ENCODE measurements around the gene PDE3B. TPM values are rescaled to one million over a fixed set of nuclear protein-coding genes. Genes with fewer than 3 reads are reported as not detected.

The PDE3B gene
- total and polyA plus RNA-seq, 7 donors = 0.11 to 0.59 (median 0.30) TPM

- ATAC-seq = no peak
- H3K4me1 ChIP-seq = peaks cover 3% of the 10 kb centered on the region
- no peaks in the 10 kb centered on the region for H3K9me3 ChIP-seq
- no peaks in the 10 kb centered on the region for H3K36me3 ChIP-seq (ENCODE audit: insufficient read depth in 1 of 2, low read depth in 1 of 2)
- no peak overlapping the region for H3K27ac ChIP-seq
- H3K4me3 ChIP-seq = peak overlapping the region; percentile 87
- peaks cover 0 to 22% (median 0%) of the 10 kb centered on the region in 3 donors for H3K27me3 ChIP-seq (ENCODE audit: insufficient read depth in 3 of 3, low read length in 2 of 3)
- no peak for DNase-seq
- WGBS, 3 donors = 26 to 37% (median 27%) methylated on average over 38 to 52 of the region's 52 CpGs
- no peak for TF ChIP-seq CTCF (IDR thresholded peaks at IDR 0.05)
- intact Hi-C loops (cut with DNase I) = loop anchor here in 1 of 2 donors (10.0 kb wide), 1 partner anchor 118 kb away; the partner anchor contains the start of gene PSMA1
These were observed 519 bp upstream of the PDE3B start for GRCh38 chr11:14642873-14643696.

GRCh38 chr11:14644226-14645014 is 816 bp downstream of the PDE3B start:
- Histone ChIP-seq H3K4me3 (peak overlapping the region; percentile 87), H3K36me3 (ENCODE audit: insufficient read depth in 1 of 2, low read depth in 1 of 2) (no peaks in the 10 kb centered on the region), H3K4me1 (peaks cover 3% of the 10 kb centered on the region), H3K27ac (no peak overlapping the region), H3K9me3 (no peaks in the 10 kb centered on the region), H3K27me3 (ENCODE audit: insufficient read depth in 3 of 3, low read length in 2 of 3) (peaks cover 0 to 22% (median 0%) of the 10 kb centered on the region in 3 donors)
- DNase-seq (peak; percentile 18 to 57), ATAC-seq (peak; percentile 59 to 84 (median 66))
- intact Hi-C loops (cut with DNase I) = loop anchor here in 1 of 2 donors (10.0 kb wide), 1 partner anchor 120 kb away; the partner anchor contains the start of gene PSMA1
- TF ChIP-seq CTCF (IDR thresholded peaks at IDR 0.05) = no peak
- WGBS, 3 donors = 0% methylated on average over 40 to 65 of the region's 65 CpGs

- WGBS, 3 donors = 13 to 17% (median 15%) methylated on average over 17 of the region's 17 CpGs
- Histone ChIP-seq H3K4me1 (peaks cover 3% of the 10 kb centered on the region), H3K9me3 (no peaks in the 10 kb centered on the region), H3K27ac (no peak overlapping the region), H3K36me3 (ENCODE audit: insufficient read depth in 1 of 2, low read depth in 1 of 2) (no peaks in the 10 kb centered on the region), H3K27me3 (ENCODE audit: insufficient read depth in 3 of 3, low read length in 2 of 3) (peaks cover 0 to 22% (median 0%) of the 10 kb centered on the region in 3 donors), H3K4me3 (peak overlapping the region; percentile 87)
- DNase-seq (no peak), ATAC-seq (no peak)
- intact Hi-C loops (cut with DNase I) = loop anchor here in 1 of 2 donors (10.0 kb wide), 1 partner anchor 120 kb away; the partner anchor contains the start of gene PSMA1
- TF ChIP-seq CTCF (IDR thresholded peaks at IDR 0.05) = no peak
These were observed 1.7 kb downstream of the PDE3B start for GRCh38 chr11:14645015-14645912.

All from psoas muscle (tissue), 8 donors.